Mammary epithelial cell (primary cell): ENCODE measurements around the gene PTPRT.

Experiments
- CTCF ChIP-seq, 2 donors: IDR thresholded peaks in 1 of 2; conservative IDR thresholded peaks in 1 of 2; 2 replicates each; pipeline ENCODE4 v1.5.1; 2011 to 2012; ENCODE audit warnings: inconsistent platforms in 2 of 2, low read length in 2 of 2, mild to moderate bottlenecking in 2 of 2, control low read depth in 1 of 2, low read depth in 1 of 2; ENCODE audit not compliant: insufficient read depth in 1 of 2; ENCODE audit errors: extremely low read depth in 1 of 2
- EZH2 ChIP-seq: IDR thresholded peaks from 2 replicates; pipeline ENCODE4 v1.6.1; 2012; ENCODE audit warnings: low read length, inconsistent platforms, borderline replicate concordance

GRCh38 chr20:42544926-42545325 is 644.8 kb downstream of the PTPRT start:
- TF ChIP-seq CTCF (conservative IDR thresholded peaks at IDR 0.05 in 1 of 2, IDR thresholded peaks at IDR 0.05 in 1 of 2; ENCODE audit: extremely low read depth in 1 of 2, insufficient read depth in 1 of 2, low read depth in 1 of 2, low read length in 2 of 2) (no peak), EZH2 (no peak)
